T-helper 17 cell (primary cell): ENCODE data around the gene SLC15A1. TPM values are rescaled to one million over a fixed set of nuclear protein-coding genes. Genes with fewer than 3 reads are reported as not detected.
A peak's percentile ranks its signal among the peaks of the same experiment; 100 is the strongest.

Experiments
- ATAC-seq: fragments of 150-1000 bp; cut with Tn5 transposase; 2 replicates; pipeline ENCODE4 v1.10.0; 2021; ENCODE audit warnings: mild to moderate bottlenecking, moderate library complexity
- DNase-seq, 3 donors: peaks; one replicate each; pipeline versions ENCODE4 v3.0.0 to v3.0.0-alpha.2; 2020 to 2021
- H3K9me3 ChIP-seq: one replicate; pipeline ENCODE4 v1.7.0; 2013; ENCODE audit warnings: low read length, mild to moderate bottlenecking; ENCODE audit not compliant: control insufficient read depth, poor library complexity, severe bottlenecking
- H3K27ac Mint-ChIP-seq: one replicate; pipeline ENCODE4 v1.8.0; 2022; ENCODE audit warnings: mild to moderate bottlenecking, moderate library complexity, mixed read lengths
- H3K27me3 Mint-ChIP-seq: one replicate; pipeline ENCODE4 v1.8.0; 2022; ENCODE audit warnings: mixed read lengths
- H3K36me3 Mint-ChIP-seq: one replicate; pipeline ENCODE4 v1.8.0; 2022; ENCODE audit warnings: low read depth, mixed read lengths
- H3K4me1 Mint-ChIP-seq: one replicate; pipeline ENCODE4 v1.8.0; 2022; ENCODE audit warnings: mild to moderate bottlenecking, mixed read lengths
- H3K4me3 Mint-ChIP-seq: one replicate; pipeline ENCODE4 v1.8.0; 2022; ENCODE audit warnings: mild to moderate bottlenecking, moderate library complexity, mixed read lengths
- total RNA-seq, 4 donors: library from RNA in 2 of 4; stranded (reverse) in 2 of 4; gene quantifications; one replicate each; pipeline ENCODE4 v1.2.3 and lab custom pipeline; 2022 to 2026

The SLC15A1 gene
- total RNA-seq, 2 donors from 2014 or later: not detected

DNA sequence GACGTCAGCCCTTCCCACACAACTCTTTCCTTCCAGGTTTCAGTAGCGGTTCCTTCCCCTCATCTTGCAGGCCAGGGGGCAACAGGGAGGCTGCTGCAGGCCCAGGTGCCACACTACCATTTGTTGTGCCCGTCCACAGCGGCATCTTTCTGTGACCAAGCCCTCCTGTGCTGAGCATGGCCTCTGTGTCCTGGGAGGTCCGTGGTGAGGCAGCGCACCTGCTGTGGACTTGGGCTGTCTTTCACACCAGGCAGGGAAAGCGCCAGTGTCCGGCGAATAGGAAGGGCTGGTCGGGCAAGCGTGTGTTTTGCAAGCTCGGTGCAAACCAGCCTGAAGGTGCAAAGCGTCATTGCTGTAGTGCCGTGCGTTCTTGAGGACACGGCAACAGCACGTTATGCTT is 21.4 kb downstream of the SLC15A1 start:
- ATAC-seq: no peak

GRCh38 chr13:98730441-98730840 is 22.0 kb downstream of the SLC15A1 start:
- H3K4me1 Mint-ChIP-seq: peaks cover 6% of the 10 kb centered on the region
- H3K36me3 Mint-ChIP-seq: peaks cover 3% of the 10 kb centered on the region
- DNase-seq (no peak), ATAC-seq (no peak)
- no peak overlapping the region for H3K4me3 Mint-ChIP-seq
- no peaks in the 10 kb centered on the region for H3K9me3 ChIP-seq
- H3K27ac Mint-ChIP-seq: no peak overlapping the region
- H3K27me3 Mint-ChIP-seq: peaks cover 23% of the 10 kb centered on the region

More for the DNA sequence above, 21.4 kb downstream of the SLC15A1 start:
- Mint-ChIP-seq H3K4me1 (peaks cover 6% of the 10 kb centered on the region), H3K4me3 (no peak overlapping the region), H3K36me3 (peaks cover 3% of the 10 kb centered on the region), H3K27me3 (peaks cover 23% of the 10 kb centered on the region), H3K27ac (no peak overlapping the region)
- DNase-seq: no peak
- no peaks in the 10 kb centered on the region for H3K9me3 ChIP-seq

- Mint-ChIP-seq H3K27ac (no peak overlapping the region), H3K36me3 (peaks cover 3% of the 10 kb centered on the region), H3K4me3 (no peak overlapping the region), H3K27me3 (peaks cover 31% of the 10 kb centered on the region), H3K4me1 (peaks cover 6% of the 10 kb centered on the region)
- ATAC-seq (no peak), DNase-seq (no peak)
- no peaks in the 10 kb centered on the region for H3K9me3 ChIP-seq
These were observed 22.8 kb downstream of the SLC15A1 start for GRCh38 chr13:98729658-98730057.

DNA sequence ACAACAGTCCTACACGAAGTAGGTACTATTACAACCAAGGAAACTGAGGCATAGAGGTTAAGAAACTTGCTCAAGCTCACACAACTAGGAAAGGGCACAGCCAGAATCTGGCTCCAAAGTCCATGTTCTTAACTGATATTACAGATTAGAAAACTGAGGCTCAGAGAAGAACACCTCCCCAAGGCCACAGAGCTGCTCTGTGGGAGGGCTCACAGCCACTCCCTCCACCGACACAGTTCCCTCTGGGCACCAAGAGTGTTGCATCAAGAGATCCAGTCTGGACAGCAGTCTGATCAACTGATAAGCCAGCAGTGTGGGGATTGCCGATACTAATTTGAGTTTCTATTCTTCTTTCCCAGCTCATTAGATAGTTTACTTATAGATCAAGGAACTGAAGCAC is 29.5 kb downstream of the SLC15A1 start:
- ATAC-seq: no peak
- Mint-ChIP-seq H3K4me1 (no peaks in the 10 kb centered on the region), H3K27ac (no peak overlapping the region), H3K27me3 (peaks cover 18% of the 10 kb centered on the region), H3K4me3 (no peak overlapping the region), H3K36me3 (peaks cover 2% of the 10 kb centered on the region)
- no peaks in the 10 kb centered on the region for H3K9me3 ChIP-seq
- no peak for DNase-seq

DNA sequence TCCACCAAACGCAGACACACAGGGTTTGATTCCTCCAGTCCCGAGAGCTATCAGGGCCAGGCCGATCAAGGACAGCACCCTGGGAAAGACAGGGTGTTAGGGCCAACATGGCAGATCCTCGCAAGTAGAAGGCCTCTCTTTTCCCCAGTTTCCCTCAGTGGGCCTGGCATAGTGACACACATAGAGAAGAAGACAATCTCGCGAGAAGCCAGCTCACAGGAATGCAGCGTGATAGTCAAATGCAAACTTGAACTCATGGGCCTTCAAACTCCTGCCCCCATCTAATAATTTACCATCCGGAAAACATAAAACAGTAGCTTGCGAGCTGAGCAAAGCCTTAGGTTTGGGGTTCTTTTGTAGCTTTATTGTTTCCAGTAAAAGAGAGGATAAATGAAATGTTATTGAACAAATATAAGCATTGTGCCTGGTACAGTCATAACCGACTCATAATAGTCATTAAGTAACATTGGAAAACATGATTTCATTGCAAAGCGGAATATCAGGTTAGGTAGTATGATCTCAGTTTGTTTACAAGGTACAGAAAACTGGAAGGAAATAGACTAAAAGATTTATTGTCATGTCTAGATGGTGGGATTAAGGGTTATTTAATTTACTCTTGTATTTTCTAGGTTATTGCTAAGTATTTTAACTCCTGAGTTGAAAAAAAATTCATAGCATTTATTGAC is 30.5 kb downstream of the SLC15A1 start:
- ATAC-seq: no peak
- no peak for DNase-seq
- Mint-ChIP-seq H3K27ac (no peak overlapping the region), H3K4me3 (no peak overlapping the region), H3K36me3 (peaks cover 2% of the 10 kb centered on the region), H3K27me3 (peaks cover 16% of the 10 kb centered on the region), H3K4me1 (no peaks in the 10 kb centered on the region)
- H3K9me3 ChIP-seq: no peaks in the 10 kb centered on the region

DNA sequence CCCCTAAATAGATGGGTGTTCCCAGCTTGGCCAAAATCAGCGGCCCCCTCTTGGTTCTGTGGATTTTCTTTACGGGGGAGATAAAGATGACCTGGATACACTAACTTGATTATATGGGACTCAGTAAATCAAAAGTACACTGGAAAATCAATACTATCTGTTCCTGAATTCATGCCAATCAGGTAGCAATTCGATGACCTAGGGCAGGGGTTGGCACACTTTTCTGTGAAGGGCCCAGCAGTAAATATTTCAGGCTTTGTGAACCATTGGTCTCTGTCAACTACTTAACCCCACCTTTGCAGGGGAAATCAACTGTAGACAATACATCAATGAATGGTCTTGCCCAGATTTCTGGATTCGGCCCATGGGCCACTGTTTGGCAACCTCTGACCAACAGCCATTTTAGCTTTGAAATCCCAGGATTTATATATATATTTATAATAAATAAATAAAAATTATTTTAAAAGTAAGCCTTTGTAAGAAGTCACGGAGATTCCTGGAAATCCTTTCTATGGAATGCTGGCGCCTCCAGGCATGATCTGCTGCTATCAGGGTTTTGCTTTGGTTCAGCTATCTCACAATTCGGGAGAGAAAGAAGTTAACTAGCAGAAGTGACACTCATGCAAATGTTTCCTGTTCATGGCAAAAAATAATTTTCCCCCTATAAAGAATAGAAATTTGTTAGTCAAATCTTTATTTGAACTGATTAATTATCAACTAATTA is 32.8 kb downstream of the SLC15A1 start:
- H3K4me3 Mint-ChIP-seq: no peak overlapping the region
- ATAC-seq (no peak), DNase-seq (no peak)
- H3K36me3 Mint-ChIP-seq: peaks cover 2% of the 10 kb centered on the region
- peaks cover 8% of the 10 kb centered on the region for H3K27me3 Mint-ChIP-seq
- no peaks in the 10 kb centered on the region for H3K4me1 Mint-ChIP-seq
- no peak overlapping the region for H3K27ac Mint-ChIP-seq
- H3K9me3 ChIP-seq: no peaks in the 10 kb centered on the region

DNA sequence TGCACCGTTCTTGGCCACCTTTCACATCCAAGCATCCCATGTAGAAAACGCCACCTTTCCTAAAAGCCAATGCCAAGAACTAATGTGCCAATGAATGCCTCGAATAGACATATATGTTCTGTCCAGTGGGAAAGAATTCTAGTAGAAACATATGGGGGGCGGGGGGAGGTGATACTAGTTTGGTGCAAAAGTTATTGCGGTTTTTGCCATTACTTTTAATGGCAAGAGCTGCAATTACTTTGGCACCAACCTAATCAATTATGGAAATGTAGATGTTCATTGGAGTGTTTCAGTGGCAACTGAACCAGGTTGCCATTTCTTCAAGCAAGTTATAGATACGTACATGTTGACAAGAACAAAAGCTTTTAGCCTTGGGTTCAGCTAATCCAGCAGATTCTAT is 34.6 kb downstream of the SLC15A1 start:
- no peak overlapping the region for H3K27ac Mint-ChIP-seq
- DNase-seq: no peak
- no peak overlapping the region for H3K4me3 Mint-ChIP-seq
- no peaks in the 10 kb centered on the region for H3K9me3 ChIP-seq
- H3K27me3 Mint-ChIP-seq: peaks cover 8% of the 10 kb centered on the region
- H3K4me1 Mint-ChIP-seq: no peaks in the 10 kb centered on the region
- peaks cover 2% of the 10 kb centered on the region for H3K36me3 Mint-ChIP-seq
- no peak for ATAC-seq

DNA sequence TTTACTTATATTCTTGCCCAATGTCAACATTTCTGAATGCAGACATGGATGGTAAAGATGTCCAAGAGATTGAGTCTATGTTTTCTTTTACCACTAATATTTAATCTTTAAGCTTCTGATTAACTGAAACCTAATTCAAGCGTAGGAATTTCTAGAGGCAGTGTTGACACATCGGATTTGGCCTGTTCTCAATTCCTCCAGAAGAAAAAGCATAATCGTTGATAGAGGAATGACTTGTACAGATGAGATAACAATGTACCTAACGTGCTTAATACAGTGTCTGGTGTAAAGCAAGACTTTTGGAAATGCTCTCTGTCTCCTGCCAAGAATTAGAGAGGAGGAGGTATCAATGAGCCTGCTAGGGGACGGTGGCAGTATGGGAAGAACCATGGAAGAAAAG is 35.2 kb downstream of the SLC15A1 start:
- Mint-ChIP-seq H3K4me3 (no peak overlapping the region), H3K4me1 (no peaks in the 10 kb centered on the region), H3K27me3 (peaks cover 8% of the 10 kb centered on the region), H3K36me3 (peaks cover 2% of the 10 kb centered on the region), H3K27ac (no peak overlapping the region)
- no peak for DNase-seq
- no peaks in the 10 kb centered on the region for H3K9me3 ChIP-seq
- ATAC-seq: no peak

DNA sequence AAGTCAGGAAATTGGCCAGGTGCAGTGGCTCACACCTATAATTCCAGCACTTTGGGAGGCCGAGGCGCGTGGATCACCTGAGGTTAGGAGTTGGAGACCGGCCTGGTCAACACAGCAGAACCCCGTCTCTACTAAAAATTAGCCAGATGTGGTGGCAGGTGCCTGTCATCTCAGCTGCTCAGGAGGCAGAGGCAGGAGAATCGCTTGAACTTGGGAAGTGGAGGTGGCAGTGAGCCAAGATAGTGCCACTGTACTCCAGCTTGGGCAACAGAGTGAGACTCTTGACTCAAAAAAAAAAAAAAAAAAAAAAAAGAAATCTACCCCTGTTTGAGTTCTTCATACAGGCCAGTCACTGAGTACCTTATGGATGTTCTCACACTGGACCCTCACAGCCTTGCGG is 42.0 kb downstream of the SLC15A1 start:
- no peak for ATAC-seq
- H3K4me1 Mint-ChIP-seq: no peaks in the 10 kb centered on the region
- H3K4me3 Mint-ChIP-seq: no peak overlapping the region
- no peak overlapping the region for H3K27ac Mint-ChIP-seq
- no peak for DNase-seq
- H3K36me3 Mint-ChIP-seq: no peaks in the 10 kb centered on the region
- peaks cover 27% of the 10 kb centered on the region for H3K27me3 Mint-ChIP-seq
- no peaks in the 10 kb centered on the region for H3K9me3 ChIP-seq

GRCh38 chr13:98707281-98707999 is 45.0 kb downstream of the SLC15A1 start:
- no peak overlapping the region for H3K4me3 Mint-ChIP-seq
- ATAC-seq (no peak), DNase-seq (no peak)
- no peaks in the 10 kb centered on the region for H3K4me1 Mint-ChIP-seq
- H3K27ac Mint-ChIP-seq: no peak overlapping the region
- peaks cover 30% of the 10 kb centered on the region for H3K27me3 Mint-ChIP-seq
- H3K9me3 ChIP-seq: no peaks in the 10 kb centered on the region
- no peaks in the 10 kb centered on the region for H3K36me3 Mint-ChIP-seq

DNA sequence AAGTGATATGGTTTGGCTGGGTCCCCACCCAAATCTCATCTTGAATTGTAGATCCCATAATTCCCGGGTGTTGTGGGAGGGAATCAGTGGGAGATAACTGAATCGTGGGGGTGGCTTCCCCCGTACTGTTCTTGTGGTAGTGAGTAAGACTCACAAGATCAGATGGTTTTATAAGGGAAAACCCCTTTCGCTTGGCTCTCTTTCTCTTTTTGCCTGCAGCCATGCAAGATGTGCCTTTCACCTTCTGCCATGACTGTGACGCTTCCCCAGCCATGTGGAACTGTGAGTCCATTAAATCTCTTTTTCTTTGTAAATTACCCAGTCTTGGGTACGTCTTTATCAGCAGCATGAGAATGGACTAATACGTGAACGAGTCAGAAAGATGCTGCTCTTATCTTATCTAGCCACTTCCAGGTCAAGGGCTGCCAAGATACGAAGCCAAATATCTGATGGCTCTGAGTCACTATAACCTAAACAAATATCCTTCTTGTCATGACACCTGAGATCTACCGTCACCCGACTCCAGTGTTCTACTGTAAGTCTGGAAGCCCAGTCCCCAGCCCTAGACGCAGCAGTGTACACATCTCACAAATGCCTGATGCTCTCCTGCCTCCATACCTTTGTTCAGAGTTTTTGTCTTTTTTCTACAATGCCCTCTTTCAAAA is 45.9 kb downstream of the SLC15A1 start:
- Mint-ChIP-seq H3K36me3 (peaks cover 2% of the 10 kb centered on the region), H3K27me3 (peaks cover 37% of the 10 kb centered on the region), H3K27ac (no peak overlapping the region), H3K4me1 (no peaks in the 10 kb centered on the region), H3K4me3 (no peak overlapping the region)
- DNase-seq (no peak), ATAC-seq (no peak)
- no peaks in the 10 kb centered on the region for H3K9me3 ChIP-seq

- Mint-ChIP-seq H3K27me3 (peaks cover 31% of the 10 kb centered on the region), H3K4me1 (no peaks in the 10 kb centered on the region), H3K4me3 (no peak overlapping the region), H3K27ac (peak overlapping the region; percentile 47), H3K36me3 (peaks cover 2% of the 10 kb centered on the region)
- no peaks in the 10 kb centered on the region for H3K9me3 ChIP-seq
- ATAC-seq (no peak), DNase-seq (no peak)
These were observed 54.7 kb downstream of the SLC15A1 start for GRCh38 chr13:98697791-98698190.

GRCh38 chr13:98693756-98694155 is 58.7 kb downstream of the SLC15A1 start:
- H3K36me3 Mint-ChIP-seq: no peaks in the 10 kb centered on the region
- no peak overlapping the region for H3K4me3 Mint-ChIP-seq
- DNase-seq (no peak), ATAC-seq (no peak)
- H3K9me3 ChIP-seq: no peaks in the 10 kb centered on the region
- no peaks in the 10 kb centered on the region for H3K4me1 Mint-ChIP-seq
- H3K27ac Mint-ChIP-seq: no peak overlapping the region
- peaks cover 21% of the 10 kb centered on the region for H3K27me3 Mint-ChIP-seq
